HepG2 (cell line): ENCODE measurements around the gene COL18A1.

Experiments used
- AKNA ChIP-seq: sonication (generic); formaldehyde crosslinking; IDR thresholded peaks from 2 replicates; pipeline ENCODE4 v1.4.0; 2020; ENCODE audit warnings: missing genetic modification reagents, borderline replicate concordance
- CHD4 ChIP-seq: fragments of 200-600 bp; sonication (generic); IDR thresholded peaks from 2 replicates; pipeline ENCODE4 v1.7.0; 2017; ENCODE audit warnings: mild to moderate bottlenecking, low read length, borderline replicate concordance
- DNMT3B ChIP-seq: conservative IDR thresholded peaks from 2 replicates; pipeline ENCODE4 v1.6.1; 2016; ENCODE audit warnings: missing biosample characterization, control low read depth
- JUN ChIP-seq: sonication (generic); formaldehyde crosslinking; IDR thresholded peaks from 2 replicates; pipeline ENCODE4 v1.4.0; 2020; ENCODE audit warnings: mild to moderate bottlenecking, missing genetic modification reagents
- MAFF ChIP-seq: IDR thresholded peaks from 2 replicates; pipeline ENCODE4 v1.6.1; 2011; ENCODE audit warnings: low read depth, low read length, improper control_type of control experiment
- RAD21 ChIP-seq: fragments of 450-650 bp; formaldehyde crosslinking; IDR thresholded peaks from 2 replicates; pipeline ENCODE4 v1.5.0; 2020; ENCODE audit warnings: mild to moderate bottlenecking
- STAT6 ChIP-seq: sonication (generic); formaldehyde crosslinking; IDR thresholded peaks from 2 replicates; pipeline ENCODE4 v1.4.0; 2020; ENCODE audit warnings: missing genetic modification reagents, mild to moderate bottlenecking, borderline replicate concordance

- no peak for TF ChIP-seq AKNA
- TF ChIP-seq STAT6 = no peak
- TF ChIP-seq MAFF = no peak
- no peak for TF ChIP-seq CHD4
- TF ChIP-seq RAD21 (CRISPR knock-in tag) = no peak
- TF ChIP-seq DNMT3B = no peak
- TF ChIP-seq JUN (CRISPR knock-in tag) = no peak
These were observed 12.4 kb downstream of the COL18A1 start for GRCh38 chr21:45417256-45417950.
